NCI-H146 (cell line): ENCODE measurements around the gene SPATA13.
"Not testable (repeated sequence)": the region's sequence is repeated elsewhere in the genome, so short reads cannot be mapped to it uniquely, and the experiment has no call there.

Experiments used
- DNase-seq: peaks from one replicate; lab custom pipeline; 2025; lab: John Stamatoyannopoulos, UW

The SPATA13 gene

DNA sequence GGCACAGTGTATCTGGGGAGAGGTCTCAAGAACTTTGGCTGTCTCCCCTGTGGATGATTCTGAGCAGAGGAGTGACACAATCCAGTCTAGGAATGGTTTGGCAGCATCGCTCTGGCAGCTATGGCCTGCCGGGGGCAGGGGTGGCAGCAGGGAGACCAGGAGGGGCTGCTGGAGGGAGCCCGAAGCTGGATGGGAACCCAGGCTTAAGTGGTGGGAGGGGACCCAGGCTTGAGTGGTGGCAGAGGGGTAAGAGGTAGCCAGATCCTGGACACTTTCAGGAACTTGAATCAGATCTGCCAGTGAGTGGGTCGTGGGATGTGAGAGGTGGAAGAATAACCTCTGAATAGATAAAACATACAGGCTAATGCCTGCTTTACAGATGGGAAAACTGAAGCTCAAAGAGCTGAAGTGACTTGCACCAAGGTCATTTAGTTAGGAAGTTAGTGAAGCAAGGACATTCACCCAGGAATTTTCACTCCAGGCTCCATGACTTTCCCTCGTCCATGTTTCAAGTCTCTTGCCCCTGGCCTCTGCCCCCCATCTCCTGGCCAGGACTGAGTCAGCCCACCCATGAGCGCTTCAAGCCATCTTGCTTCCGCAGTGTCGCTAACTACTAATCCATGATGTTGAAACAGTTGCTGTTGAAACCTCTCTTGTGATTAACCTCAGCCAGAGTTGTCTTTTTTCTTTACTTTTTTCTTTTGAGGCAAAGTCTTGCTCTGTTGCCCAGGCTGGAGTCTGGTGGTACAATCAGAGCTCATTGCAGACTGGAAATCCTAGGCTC lies 119.0 kb downstream of the SPATA13 start:
- no peak for DNase-seq

DNA sequence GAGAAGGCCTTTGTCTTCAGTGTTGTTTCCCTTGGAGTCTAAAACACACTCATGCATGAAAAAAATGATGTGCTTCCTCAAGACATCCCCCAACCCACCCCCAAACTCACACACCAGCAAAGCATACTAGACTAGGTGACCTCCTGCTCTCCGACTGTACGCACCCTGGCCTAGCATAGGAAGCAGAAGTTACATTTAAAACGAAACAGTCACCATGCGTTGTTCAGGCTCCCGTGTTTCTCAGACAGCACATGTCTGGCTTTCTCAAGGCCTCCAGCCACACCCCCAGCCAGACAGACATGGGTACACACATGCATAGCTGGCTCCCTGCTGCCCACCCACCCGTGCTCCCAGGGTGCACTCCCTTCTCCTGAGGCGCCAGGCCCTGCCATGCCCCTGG lies 120.2 kb downstream of the SPATA13 start:
- DNase-seq = no peak

DNA sequence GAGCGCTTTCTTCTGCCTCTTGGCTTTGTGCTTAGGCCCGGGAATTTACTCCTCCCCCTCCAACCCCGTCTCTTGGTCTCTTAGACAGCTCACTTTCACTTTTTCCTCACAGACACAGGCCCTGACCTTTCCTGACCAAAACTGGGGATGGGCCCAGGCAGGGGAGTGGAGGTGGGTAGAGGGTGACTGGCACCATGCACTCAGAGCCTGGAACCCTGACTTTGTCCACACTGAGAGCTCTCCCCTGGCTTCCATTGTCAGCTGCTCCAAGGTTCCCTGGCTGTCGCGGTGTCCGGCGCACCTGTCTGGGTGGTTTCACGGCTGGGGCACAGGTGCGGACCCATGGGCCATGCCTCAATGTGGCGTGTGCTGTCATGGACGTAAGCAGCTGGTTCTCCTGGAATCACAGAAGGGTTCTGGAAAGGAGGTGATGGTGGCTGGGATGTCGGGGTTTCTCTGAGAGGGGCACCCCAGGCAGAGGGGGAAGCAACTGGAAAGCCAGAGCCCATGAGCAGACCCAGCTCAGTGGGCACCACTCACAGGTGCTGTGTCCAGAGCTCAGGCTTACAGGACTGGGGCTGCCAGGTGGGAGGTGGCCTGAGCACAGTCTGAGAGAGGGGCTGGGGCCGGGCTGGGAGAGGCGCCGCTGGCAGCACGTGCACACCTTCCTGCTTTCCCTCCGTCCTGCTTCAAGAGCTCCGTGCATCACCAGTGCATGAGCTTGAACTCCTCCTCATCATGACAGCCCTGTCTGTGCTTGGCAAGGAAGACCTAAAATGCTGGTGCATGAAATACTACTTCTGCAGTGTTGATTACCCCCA lies 120.9 kb downstream of the SPATA13 start:
- no peak for DNase-seq

DNA sequence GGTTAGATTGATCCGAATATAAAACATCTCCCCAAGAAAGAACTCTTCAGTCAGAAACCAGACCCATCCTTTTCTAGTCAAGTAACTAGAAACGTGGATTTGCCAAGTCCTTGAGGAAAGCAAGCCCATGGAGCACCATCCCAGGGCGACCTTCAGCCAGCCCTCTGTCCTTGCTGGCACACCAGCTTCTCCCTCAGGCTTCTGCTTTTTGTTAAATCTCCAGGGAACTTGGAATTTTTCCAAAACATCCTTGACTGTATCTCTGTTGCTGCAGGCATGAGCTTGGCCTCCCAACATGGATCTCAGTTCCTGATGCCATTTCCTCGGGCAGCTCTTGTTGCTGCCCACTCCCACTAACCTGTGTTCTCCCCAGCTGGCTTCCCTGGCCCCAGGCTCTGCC lies 121.7 kb downstream of the SPATA13 start:
- DNase-seq = no peak

DNA sequence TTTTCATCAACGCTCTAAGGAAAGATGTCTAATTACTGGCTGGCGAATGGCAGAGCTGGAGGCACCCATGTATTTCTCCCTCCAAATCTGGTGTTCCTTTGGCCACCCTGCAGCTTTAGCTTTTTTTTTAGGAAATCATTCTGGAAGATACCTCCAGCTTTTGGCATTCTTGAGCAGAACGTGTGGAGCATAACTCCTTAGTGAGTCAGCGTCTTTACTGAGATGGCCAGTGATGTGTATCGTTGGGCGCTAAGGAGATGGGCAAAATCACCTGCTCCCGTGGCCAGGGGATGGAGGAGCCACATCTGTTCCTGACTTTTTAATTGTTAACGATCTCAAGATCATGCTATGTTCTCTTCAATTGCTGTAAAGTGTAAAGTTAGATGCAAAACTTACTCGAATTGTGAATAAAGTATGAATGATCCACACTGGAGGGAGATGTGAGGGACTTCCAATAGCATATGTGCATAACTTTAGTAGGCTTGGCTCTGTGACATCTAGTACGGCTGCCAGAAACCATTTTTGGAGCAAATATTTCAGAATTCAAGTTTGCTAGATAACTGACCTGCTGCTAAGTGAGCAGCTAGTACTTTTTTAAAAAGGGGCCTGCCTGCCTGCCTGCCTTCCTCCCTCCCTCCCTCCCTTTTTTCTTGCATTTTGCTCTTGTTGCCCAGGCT lies 124.5 kb downstream of the SPATA13 start:
- DNase-seq = no peak

DNA sequence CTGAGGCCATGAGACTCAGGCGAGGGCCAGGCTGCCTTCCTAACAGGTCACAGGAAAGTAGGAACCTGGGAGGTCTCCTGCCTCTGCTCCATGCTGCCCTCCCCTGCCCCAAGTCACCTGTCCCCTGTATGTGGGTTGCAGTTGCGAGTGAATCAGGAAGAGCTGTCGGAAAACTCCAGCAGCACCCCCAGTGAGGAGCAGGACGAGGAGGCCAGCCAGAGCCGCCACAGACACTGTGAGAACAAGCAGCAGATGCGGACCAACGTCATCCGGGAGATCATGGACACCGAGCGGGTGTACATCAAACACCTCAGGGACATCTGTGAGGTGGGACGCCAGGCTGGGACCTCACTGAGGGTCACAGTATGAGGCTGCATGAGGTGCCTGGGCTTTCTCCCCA lies 126.1 kb downstream of the SPATA13 start:
- no peak for DNase-seq

DNA sequence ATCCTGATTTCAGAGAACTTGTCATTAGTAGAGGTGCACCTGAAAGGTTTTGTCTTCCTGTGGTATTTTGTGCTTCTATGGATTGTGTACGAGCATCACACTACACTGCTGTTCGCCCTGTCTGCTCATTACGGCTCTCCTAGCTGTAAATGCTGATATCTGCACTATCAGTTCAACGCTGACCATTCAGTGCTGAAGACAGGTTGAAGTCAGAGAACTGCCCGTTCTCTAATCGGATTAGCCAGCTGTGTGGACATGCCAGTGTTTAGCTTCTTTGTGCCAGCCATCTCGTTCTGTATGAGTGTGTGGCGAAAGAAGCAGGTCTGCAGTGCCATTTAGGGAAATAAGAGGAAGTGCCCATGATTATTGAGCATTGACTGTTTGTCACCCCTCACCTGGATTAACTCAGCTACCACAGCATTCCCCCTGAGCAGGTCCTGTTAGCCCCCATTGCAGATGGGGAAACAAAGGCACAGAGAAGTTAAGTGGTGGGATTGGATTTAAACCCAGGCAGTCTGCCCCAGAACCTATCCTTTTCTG lies 127.3 kb downstream of the SPATA13 start:
- DNase-seq = no peak

DNA sequence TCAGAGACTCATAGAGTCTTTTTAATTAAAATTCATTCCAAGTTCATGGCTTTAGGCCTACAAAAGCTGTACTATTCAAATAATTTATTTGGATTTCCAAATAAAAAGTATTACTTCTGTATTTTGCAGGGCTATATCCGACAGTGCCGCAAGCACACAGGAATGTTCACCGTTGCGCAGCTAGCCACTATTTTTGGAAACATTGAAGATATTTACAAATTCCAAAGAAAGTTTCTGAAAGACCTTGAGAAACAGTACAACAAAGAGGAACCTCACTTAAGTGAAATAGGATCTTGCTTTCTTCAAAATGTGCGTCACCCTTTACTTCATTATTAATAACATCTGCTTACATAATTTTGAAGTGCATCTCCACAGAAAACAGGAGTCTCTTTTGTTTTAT lies 128.3 kb downstream of the SPATA13 start:
- no peak for DNase-seq

DNA sequence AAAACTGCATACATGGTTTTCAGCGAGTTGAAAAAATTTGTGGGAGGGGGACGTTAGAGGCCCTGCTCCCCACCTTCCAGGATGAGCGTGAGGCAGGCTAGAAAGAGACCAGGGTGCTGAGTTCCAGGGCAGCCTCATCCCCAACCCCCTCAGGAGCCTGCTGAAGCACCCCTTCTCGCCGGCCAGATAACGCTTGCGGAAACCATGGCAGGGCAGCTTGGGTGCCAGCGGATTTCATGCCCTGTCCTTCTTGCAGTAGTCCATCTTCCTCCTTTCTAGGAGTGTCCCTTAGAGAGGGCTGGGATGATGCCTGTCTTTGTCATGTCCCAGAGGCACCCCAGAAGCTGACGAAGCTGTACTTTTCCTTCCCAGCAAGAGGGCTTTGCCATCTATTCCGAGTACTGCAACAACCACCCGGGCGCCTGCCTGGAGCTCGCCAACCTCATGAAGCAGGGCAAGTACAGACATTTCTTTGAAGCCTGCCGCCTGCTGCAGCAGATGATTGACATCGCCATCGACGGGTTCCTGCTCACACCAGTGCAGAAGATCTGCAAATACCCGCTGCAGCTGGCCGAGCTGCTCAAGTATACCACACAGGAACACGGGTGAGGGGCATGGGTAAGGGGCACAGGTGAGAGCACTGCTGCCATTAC lies 129.9 kb downstream of the SPATA13 start:
- no peak for DNase-seq

DNA sequence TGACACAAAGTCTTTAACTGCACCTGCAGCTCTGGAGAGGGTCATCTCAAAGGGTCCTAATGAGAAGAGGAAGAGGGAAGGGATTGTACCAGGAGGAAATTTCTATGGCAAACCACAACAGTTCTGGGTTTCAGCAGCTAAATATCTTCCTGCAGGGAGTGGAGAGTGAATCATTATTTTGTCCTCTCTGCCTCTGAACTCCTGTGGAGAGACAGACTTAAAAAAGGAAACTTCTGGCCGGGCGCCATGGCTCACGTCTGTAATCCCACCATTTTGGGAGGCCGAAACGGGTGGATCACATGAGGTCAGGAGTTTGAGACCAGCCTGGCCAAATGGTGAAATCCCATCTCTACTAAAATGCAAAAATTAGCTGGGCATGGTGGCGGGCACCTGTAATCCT lies 132.0 kb downstream of the SPATA13 start:
- no peak for DNase-seq

DNA sequence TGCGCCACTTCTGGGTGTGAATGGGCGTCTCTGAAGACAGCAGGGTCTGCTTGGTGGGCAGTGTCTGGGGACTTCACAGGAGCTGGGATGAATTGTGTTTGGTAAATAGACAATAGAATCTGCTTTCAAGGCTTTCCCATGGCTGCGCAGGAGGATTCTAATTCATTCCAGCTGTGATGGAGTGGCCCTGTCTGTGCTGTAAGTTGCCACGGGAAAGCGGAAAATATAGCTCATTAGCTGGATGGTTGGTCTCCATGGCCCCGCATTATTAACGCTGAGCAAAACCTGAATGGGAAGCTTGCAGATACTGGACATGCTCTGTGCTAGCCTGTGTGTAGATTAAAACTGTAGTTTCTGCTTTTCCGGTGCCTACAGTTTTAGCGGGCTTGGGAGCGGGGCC lies 133.2 kb downstream of the SPATA13 start:
- no peak for DNase-seq

DNA sequence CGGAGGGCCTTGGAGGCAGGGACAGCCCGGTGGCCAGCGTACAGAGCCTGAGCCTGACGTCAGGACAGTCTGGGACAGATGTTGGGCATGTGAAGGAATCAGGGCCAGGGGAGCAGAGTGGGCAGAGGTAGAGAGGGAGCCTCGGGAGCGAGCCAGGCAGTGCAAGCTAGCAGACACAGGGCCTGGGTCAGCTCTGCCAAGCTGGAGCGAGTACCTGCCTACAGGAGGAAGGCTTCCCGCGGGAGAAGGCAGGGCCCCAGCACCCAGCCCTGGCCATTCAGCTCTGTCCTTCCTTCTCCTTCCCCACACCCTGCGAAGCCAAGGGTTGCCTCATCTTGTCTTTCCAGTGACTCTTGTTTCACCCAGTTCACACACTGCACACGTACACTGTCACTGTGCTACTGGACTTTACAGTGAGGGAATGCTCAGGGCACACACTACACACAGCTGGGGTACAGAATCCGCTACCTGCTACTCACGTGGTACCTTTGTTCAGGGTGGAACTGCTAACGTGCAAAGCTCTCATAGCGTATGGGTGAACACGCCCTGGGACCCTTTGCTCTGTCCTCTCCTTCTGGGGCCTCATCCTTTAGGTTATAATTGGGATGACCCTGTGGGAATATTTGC lies 139.1 kb downstream of the SPATA13 start:
- DNase-seq = no peak

DNA sequence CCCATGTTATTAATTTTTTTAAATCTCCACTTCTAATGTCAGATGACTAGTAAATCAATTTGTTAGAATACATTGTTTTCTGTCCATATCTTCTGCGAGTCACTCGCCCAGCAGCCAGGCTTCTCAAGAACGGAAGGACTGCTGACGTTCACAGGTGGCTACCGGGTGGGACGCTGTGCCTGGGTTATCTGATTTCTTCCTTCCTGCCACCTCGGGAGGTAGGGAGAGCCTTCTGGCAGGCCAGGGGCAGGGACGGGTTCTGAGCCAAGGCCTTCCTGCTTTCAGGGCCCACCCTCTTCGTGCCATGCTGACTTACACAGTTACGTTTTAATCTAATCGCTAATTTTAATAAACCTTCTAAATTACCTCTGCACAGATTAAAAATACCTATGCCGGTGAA lies 140.9 kb downstream of the SPATA13 start:
- DNase-seq = no peak

DNA sequence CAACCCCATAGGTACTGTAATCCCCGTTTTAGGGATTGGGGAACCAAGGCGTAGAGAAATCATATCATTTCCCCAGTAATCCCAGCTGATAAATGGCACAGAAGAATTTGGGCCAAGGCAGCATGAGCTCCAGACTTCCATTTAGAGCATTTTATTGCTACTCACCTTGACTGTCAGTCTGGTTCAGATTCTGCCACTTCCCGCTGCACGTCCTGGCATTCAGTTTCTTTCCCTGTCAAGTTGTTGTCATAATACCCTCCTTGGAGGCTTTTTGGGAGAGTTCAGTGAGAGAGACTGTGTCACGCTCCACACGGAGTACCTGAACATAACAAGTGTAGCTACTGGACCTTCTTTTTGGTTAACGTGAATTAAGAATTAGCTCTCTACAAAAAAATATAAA lies 141.4 kb downstream of the SPATA13 start:
- no peak for DNase-seq

DNA sequence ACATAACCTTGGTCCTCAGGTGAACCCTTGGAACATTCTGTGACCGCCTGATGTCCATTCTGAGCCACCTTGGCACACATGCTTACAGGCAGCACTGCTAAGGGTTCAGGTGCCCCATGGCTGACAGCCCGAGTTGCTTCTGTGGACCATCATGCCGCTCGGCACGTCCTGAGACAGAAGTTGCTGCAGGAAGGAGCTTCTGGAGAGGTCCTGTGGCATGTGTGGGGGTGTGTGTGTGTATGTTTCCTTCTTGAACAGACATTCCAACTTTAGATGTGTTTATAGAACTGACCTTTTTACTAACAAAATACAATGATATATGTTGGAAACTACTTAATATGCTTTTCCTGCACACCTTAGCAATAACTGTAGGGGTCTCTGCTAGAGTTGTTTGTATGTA lies 144.1 kb downstream of the SPATA13 start:
- no peak for DNase-seq

DNA sequence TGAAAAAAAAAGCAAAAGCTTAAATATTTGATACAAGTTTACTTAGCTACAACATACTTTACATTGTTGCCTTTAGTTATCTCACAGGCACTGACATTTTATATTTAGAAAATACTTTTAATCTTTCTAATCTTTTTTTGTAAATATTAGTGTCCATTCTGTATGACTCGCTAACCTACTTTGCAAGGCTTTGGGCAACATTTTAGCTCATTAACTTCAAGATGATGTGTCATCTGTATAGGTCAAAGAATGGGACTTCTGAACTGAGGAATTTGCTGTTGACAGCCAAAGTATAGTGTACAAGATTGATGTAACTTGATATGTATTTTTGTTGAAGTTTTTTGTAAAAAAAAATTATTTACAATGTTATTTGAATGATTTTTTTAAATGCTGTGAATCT lies 146.1 kb downstream of the SPATA13 start:
- DNase-seq = no peak

DNA sequence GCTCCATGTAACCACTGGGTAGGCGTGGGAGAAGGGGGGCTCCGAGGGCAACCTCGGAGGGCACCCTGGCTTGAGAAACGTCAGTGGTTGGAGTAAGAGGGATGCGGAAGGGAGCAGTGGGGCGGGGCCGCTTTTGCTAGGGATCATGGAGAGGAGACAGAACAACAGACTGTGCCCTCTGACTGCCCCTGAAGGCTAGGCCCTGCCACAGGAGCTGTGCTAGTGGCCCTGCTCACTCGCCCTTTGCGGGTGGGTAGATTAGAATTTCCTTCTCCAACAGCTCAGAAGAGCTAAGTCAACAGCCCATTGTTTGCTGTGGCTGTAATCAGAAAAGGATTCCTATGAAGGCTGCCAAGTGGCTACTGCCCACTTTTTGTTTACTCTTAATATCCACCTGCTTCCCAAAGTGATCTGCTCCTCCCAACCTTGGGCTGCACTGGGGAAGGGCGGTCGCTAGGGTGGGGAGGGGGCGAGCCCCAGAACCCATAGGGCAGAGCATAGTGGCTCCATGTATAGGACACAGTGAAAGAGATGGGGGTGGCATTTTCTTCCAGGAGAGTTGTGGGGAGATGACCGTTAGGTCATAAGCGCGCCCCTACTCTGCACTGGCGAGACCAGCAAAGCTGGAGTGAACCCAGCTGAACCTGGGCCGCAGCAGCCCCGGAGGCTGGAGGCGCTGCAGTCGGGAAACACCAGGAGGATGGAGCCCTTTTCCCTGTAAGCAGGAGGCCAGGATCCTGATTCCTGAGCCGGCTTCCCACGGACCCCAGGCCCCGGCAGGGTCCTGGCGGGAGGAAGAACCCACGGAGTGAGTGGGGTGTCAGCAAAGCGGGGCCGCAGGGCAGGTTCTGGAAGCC lies 146.9 kb downstream of the SPATA13 start:
- DNase-seq = peak; percentile 35

DNA sequence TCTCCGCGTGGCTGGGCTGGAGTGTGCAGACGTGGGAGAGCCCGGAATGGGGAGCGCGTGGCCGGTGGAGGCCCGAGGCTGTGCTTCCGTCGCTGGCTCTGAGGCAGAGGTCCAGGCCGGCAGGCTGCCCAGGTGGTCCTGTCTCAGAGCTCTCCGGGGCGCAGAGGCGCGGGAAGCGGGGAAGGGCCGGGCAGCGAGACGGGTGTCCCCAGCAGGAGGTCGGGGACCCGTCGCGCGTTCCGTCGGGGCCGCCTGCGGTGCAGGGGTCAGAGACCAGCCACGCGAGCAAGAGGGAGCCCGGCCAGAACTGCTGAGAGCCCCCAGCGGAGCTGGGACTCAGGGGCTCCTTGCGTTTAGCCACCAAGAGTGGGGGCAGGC lies 147.5 kb downstream of the SPATA13 start:
- DNase-seq = no peak

DNA sequence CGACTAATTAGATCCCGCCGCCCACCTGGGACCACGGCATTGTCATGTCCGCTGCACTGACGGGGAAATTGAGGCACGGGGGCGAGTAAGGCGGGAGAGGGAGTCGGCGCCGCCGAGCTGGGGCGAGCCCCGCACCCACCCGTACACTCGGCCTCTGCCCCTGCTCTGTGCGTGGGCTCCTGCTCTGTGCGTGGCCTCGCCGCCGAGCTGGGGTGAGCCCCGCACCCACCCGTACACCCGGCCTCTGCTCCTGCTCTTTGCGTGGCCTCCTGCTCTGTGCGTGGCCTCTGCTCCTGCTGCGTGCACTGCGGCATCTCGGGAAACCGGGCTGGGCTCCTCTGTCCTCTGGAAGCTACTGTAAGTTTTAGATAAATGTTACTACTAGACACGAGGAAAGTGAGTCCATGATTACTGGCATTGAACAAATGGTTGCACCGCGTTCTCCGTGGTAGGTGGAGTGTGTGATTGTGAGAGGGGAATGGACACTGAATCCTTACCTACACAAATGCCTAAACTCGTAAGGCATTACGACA lies 148.0 kb downstream of the SPATA13 start:
- no peak for DNase-seq

DNA sequence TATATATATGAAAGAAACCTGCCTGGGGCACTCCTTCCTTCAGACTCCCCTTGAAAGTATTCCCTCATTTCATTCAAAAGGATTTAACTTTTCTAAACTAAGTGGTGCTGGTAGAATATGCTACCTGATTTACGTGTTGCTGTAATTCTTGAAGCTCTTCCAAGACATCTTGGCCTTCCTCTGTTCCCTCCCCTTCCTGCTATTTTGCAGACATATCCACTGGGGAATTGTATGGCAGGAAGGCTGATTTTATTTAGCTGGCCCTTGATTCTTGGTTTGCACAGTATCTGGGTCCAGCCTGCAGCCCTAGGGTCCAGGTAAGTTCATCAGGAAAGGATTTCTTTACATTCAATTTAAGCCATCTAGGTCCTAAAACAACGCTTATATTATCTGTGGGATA lies 148.8 kb downstream of the SPATA13 start, which contains the start of gene C1QTNF9:
Gene C1QTNF9 (plus strand): TSS at position 281 of the 400 bp plus-strand sequence. CDS start 6,424 bp downstream, outside the sequence.
- not testable (repeated sequence) for DNase-seq
